H1 (cell line): ENCODE results near the gene SGCB. TPM values are rescaled to one million over a fixed set of nuclear protein-coding genes. Genes with fewer than 3 reads are reported as not detected.

ENCODE experiments used
- ATF3 ChIP-seq: IDR thresholded peaks from 2 replicates; pipeline ENCODE4 v1.6.1; 2011; ENCODE audit warnings: low read depth, mild to moderate bottlenecking, low read length; ENCODE audit not compliant: insufficient read depth
- CHD2 ChIP-seq: IDR thresholded peaks from 2 replicates; pipeline ENCODE4 v1.6.1; 2012; ENCODE audit warnings: low read length, improper control_type of control experiment
- EP300 ChIP-seq, 2 experiments: IDR thresholded peaks; 1 replicate in 1 of 2; 2 replicates in 1 of 2; pipeline ENCODE4 v1.6.1; 2011 to 2012; ENCODE audit warnings: low read depth in 2 of 2, low read length in 2 of 2, mild to moderate bottlenecking in 2 of 2, borderline replicate concordance in 1 of 2, inconsistent platforms in 1 of 2, moderate library complexity in 1 of 2
- JUND ChIP-seq: IDR thresholded peaks from 2 replicates; pipeline ENCODE4 v1.6.1; 2011; ENCODE audit warnings: mild to moderate bottlenecking, improper control_type of control experiment, low read length
- KDM4A ChIP-seq: IDR thresholded peaks from one replicate; pipeline ENCODE4 v1.7.1; 2012; ENCODE audit warnings: low read depth, mild to moderate bottlenecking, moderate library complexity, low read length, inconsistent platforms; ENCODE audit not compliant: severe bottlenecking
- POLR2A ChIP-seq, 2 experiments: IDR thresholded peaks; 1 replicate in 1 of 2; 2 replicates in 1 of 2; pipeline ENCODE4 v1.6.1; 2011; ENCODE audit warnings: low read depth in 2 of 2, low read length in 2 of 2, mild to moderate bottlenecking in 2 of 2; ENCODE audit errors: control extremely low read depth in 1 of 2
- POLR2AphosphoS5 ChIP-seq: IDR thresholded peaks from 2 replicates; pipeline ENCODE4 v1.6.1; 2011; ENCODE audit warnings: low read depth, low read length
- SIRT6 ChIP-seq: IDR thresholded peaks from one replicate; pipeline ENCODE4 v1.7.1; 2012; ENCODE audit warnings: low read length, inconsistent platforms
- TBP ChIP-seq: IDR thresholded peaks from 2 replicates; pipeline ENCODE4 v1.6.1; 2011; ENCODE audit warnings: low read depth, low read length, improper control_type of control experiment
- polyA plus RNA-seq, 7 experiments: library from polyadenylated mRNA; depleted of rRNA in 3 of 7; stranded (reverse) in 5 of 7; unstranded in 2 of 7; fragments of >200 nt in 5 of 7; fragments of 200-250 nt in 2 of 7; gene quantifications; 1 replicate in 5 of 7; 2 replicates in 1 of 7; 4 replicates in 1 of 7; pipeline versions ENCODE4 v1.2.1 to v1.2.3, GENCODE V29; 2011 to 2013; ENCODE audit warnings: missing spikeins in 2 of 7, mixed read lengths in 2 of 7
- total RNA-seq: library from RNA; stranded (reverse); fragmentation: NEBNext Ultra II Directional; extraction: Animal tissue kit (Norgen Biotek cat#: 25700); gene quantifications from 2 replicates; pipeline ENCODE4 v1.2.1, GENCODE V29; 2021
- TF ChIP-seq, protein P1 (sequence below): fragments of 300-600 bp; sonication (generic); IDR thresholded peaks from 2 replicates; pipeline ENCODE4 v1.7.1; 2012; ENCODE audit warnings: low read length, moderate library complexity, mild to moderate bottlenecking, inconsistent platforms; ENCODE audit not compliant: insufficient replicate concordance

The SGCB gene
- total and polyA plus RNA-seq, 2 of the 8 experiments (the other 6 are each of a cell fraction or from before 2014, with no cell fraction given): 6.8 to 32.2 TPM

DNA sequence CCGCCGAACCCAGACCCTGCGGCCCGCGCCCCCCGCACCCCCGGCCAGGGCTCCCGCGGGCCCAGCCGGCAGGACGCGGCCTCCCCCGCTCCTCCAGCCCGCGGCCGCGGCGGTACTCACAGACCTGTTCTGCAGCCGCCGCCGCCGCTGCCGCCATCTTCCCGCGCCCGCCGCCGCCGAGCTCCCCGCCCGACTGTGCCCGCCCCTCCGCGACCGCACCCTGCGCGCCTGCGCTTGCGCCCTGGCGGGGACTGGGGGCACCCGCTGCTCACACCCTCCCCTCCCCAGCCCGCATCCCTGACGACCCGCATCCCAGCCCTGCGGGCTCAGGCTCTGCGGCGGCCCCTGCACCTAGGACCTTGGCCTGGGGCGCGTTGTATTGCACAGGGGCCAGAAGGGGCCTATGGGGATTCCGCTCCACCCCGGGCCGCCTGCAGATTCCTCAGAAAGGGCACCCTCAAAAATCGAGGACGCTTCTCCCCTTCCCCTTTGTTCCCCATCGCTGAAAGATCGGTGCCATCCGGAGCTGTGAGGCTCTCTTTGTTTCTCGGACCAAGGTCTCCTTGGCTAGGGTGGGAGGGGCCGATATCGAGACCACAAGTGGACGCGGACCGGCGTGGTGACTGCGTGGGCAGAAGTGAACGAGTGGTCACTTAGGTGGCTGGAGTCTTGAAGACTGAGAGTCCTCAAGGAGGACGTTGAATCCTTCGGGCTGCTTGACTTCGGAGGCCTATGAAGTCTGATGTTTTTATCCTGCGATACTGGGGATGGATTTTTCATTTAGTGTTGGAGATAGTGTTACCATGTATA, at the start of gene SGCB (continued):
- TF ChIP-seq, protein P1, sequence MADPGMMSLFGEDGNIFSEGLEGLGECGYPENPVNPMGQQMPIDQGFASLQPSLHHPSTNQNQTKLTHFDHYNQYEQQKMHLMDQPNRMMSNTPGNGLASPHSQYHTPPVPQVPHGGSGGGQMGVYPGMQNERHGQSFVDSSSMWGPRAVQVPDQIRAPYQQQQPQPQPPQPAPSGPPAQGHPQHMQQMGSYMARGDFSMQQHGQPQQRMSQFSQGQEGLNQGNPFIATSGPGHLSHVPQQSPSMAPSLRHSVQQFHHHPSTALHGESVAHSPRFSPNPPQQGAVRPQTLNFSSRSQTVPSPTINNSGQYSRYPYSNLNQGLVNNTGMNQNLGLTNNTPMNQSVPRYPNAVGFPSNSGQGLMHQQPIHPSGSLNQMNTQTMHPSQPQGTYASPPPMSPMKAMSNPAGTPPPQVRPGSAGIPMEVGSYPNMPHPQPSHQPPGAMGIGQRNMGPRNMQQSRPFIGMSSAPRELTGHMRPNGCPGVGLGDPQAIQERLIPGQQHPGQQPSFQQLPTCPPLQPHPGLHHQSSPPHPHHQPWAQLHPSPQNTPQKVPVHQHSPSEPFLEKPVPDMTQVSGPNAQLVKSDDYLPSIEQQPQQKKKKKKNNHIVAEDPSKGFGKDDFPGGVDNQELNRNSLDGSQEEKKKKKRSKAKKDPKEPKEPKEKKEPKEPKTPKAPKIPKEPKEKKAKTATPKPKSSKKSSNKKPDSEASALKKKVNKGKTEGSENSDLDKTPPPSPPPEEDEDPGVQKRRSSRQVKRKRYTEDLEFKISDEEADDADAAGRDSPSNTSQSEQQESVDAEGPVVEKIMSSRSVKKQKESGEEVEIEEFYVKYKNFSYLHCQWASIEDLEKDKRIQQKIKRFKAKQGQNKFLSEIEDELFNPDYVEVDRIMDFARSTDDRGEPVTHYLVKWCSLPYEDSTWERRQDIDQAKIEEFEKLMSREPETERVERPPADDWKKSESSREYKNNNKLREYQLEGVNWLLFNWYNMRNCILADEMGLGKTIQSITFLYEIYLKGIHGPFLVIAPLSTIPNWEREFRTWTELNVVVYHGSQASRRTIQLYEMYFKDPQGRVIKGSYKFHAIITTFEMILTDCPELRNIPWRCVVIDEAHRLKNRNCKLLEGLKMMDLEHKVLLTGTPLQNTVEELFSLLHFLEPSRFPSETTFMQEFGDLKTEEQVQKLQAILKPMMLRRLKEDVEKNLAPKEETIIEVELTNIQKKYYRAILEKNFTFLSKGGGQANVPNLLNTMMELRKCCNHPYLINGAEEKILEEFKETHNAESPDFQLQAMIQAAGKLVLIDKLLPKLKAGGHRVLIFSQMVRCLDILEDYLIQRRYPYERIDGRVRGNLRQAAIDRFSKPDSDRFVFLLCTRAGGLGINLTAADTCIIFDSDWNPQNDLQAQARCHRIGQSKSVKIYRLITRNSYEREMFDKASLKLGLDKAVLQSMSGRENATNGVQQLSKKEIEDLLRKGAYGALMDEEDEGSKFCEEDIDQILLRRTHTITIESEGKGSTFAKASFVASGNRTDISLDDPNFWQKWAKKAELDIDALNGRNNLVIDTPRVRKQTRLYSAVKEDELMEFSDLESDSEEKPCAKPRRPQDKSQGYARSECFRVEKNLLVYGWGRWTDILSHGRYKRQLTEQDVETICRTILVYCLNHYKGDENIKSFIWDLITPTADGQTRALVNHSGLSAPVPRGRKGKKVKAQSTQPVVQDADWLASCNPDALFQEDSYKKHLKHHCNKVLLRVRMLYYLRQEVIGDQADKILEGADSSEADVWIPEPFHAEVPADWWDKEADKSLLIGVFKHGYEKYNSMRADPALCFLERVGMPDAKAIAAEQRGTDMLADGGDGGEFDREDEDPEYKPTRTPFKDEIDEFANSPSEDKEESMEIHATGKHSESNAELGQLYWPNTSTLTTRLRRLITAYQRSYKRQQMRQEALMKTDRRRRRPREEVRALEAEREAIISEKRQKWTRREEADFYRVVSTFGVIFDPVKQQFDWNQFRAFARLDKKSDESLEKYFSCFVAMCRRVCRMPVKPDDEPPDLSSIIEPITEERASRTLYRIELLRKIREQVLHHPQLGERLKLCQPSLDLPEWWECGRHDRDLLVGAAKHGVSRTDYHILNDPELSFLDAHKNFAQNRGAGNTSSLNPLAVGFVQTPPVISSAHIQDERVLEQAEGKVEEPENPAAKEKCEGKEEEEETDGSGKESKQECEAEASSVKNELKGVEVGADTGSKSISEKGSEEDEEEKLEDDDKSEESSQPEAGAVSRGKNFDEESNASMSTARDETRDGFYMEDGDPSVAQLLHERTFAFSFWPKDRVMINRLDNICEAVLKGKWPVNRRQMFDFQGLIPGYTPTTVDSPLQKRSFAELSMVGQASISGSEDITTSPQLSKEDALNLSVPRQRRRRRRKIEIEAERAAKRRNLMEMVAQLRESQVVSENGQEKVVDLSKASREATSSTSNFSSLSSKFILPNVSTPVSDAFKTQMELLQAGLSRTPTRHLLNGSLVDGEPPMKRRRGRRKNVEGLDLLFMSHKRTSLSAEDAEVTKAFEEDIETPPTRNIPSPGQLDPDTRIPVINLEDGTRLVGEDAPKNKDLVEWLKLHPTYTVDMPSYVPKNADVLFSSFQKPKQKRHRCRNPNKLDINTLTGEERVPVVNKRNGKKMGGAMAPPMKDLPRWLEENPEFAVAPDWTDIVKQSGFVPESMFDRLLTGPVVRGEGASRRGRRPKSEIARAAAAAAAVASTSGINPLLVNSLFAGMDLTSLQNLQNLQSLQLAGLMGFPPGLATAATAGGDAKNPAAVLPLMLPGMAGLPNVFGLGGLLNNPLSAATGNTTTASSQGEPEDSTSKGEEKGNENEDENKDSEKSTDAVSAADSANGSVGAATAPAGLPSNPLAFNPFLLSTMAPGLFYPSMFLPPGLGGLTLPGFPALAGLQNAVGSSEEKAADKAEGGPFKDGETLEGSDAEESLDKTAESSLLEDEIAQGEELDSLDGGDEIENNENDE: no peak
- TF ChIP-seq CHD2 (no peak), JUND (no peak), POLR2AphosphoS5 (peak; percentile 41), POLR2A (IDR thresholded peaks at IDR 0.05; ENCODE audit: control extremely low read depth in 1 of 2, low read depth in 2 of 2, low read length in 2 of 2) (peak; percentile 50 to 76), EP300 (IDR thresholded peaks at IDR 0.05; ENCODE audit: borderline replicate concordance in 1 of 2, low read depth in 2 of 2, low read length in 2 of 2) (no peak), KDM4A (peak; percentile 78), TBP (0 out of 2 replicates have a peak, but pooled peaks have one; percentile 25), ATF3 (no peak), SIRT6 (no peak)
